CD4-positive, alpha-beta T cell treated with Interleukin-17A for 1 hour (primary cell): ENCODE results near the gene NTRK1.

ENCODE experiments used
- DNase-seq: peaks from one replicate; pipeline ENCODE4 v3.0.0-alpha.2; 2020

The NTRK1 gene

GRCh38 chr1:156839426-156840109 lies 21.1 kb upstream of the NTRK1 start:
- no peak for DNase-seq

GRCh38 chr1:156840186-156840897 lies 20.3 kb upstream of the NTRK1 start:
- no peak for DNase-seq

GRCh38 chr1:156840898-156841279 lies 19.8 kb upstream of the NTRK1 start:
- DNase-seq: no peak

- DNase-seq: no peak
Measured at GRCh38 chr1:156841295-156841855, 19.3 kb upstream of the NTRK1 start.

- DNase-seq: no peak
Measured at GRCh38 chr1:156842618-156843300, 17.9 kb upstream of the NTRK1 start.

- no peak for DNase-seq
Measured at GRCh38 chr1:156844102-156844501, 16.6 kb upstream of the NTRK1 start.

GRCh38 chr1:156844638-156845037 lies 16.0 kb upstream of the NTRK1 start:
- DNase-seq: no peak

GRCh38 chr1:156845055-156845952 lies 15.4 kb upstream of the NTRK1 start:
- DNase-seq: peak; percentile 50

GRCh38 chr1:156845953-156846545 lies 14.6 kb upstream of the NTRK1 start:
- DNase-seq: no peak

- no peak for DNase-seq
Measured at GRCh38 chr1:156846643-156847042, 14.0 kb upstream of the NTRK1 start.

GRCh38 chr1:156847591-156848460 lies 12.8 kb upstream of the NTRK1 start:
- no peak for DNase-seq

GRCh38 chr1:156848461-156849150 lies 12.1 kb upstream of the NTRK1 start:
- peak; percentile 83 for DNase-seq

GRCh38 chr1:156849151-156849496 lies 11.5 kb upstream of the NTRK1 start:
- DNase-seq: no peak

GRCh38 chr1:156851779-156852417 lies 8.8 kb upstream of the NTRK1 start:
- no peak for DNase-seq

- no peak for DNase-seq
Measured at GRCh38 chr1:156852418-156852874, 8.2 kb upstream of the NTRK1 start.

GRCh38 chr1:156853761-156854160 lies 6.9 kb upstream of the NTRK1 start:
- DNase-seq: no peak

- DNase-seq: no peak
Measured at GRCh38 chr1:156854634-156855033, 6.0 kb upstream of the NTRK1 start.

- no peak for DNase-seq
Measured at GRCh38 chr1:156856282-156856785, 4.3 kb upstream of the NTRK1 start.

- DNase-seq: no peak
Measured at GRCh38 chr1:156857532-156857931, 3.1 kb upstream of the NTRK1 start.

GRCh38 chr1:156858555-156858956 lies 2.1 kb upstream of the NTRK1 start:
- DNase-seq: no peak
